Loucy (cell line): ENCODE results near the gene DYRK3.

ENCODE experiments used
- EZH2phosphoT487 ChIP-seq: fragments of 200-600 bp; IDR thresholded peaks from 2 replicates; pipeline ENCODE4 v1.6.1; 2018; ENCODE audit warnings: antibody characterized with exemption, mild to moderate bottlenecking, moderate library complexity, borderline replicate concordance
- TF ChIP-seq, protein P1 (sequence below): fragments of 200-600 bp; sonication (generic); conservative IDR thresholded peaks from 2 replicates; pipeline ENCODE4 v1.5.1; 2014; ENCODE audit warnings: mild to moderate bottlenecking, antibody characterized with exemption, low read length

DNA sequence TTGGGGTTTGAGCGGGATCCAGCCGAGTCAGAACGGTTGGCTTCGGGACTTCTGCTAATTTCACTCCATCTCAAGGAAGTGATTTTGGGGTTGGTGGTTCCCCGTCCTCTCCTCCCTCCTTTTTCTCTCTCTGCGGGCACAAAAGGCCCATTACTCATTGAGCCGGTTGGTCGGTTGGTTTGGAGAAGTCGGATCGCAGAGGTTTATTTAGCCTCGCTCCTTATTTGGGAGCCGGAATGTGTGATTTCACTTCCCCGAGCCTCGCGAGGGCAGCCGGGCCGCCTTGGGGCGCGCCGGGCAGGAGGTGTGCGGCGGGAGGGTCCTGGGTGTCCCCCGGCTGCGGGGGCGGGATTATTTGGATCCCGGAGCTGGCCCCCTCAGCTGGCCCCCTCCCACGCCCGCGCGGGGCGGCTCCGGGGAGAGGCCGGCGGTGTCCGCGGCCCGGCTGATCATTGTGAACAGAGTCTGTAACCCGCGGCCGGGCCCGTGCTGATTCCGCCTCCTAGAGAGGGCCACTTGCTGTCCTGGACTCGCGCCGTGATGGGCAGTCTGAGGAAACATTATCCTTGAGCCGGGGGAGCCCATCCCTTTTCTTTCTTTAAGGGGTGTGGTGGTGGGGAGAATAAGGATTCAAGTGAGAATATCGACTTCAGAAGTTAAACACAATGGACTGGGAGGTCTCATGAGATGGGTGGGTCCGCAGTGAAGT is 50.6 kb downstream of the DYRK3 start:
- TF ChIP-seq, protein P1, sequence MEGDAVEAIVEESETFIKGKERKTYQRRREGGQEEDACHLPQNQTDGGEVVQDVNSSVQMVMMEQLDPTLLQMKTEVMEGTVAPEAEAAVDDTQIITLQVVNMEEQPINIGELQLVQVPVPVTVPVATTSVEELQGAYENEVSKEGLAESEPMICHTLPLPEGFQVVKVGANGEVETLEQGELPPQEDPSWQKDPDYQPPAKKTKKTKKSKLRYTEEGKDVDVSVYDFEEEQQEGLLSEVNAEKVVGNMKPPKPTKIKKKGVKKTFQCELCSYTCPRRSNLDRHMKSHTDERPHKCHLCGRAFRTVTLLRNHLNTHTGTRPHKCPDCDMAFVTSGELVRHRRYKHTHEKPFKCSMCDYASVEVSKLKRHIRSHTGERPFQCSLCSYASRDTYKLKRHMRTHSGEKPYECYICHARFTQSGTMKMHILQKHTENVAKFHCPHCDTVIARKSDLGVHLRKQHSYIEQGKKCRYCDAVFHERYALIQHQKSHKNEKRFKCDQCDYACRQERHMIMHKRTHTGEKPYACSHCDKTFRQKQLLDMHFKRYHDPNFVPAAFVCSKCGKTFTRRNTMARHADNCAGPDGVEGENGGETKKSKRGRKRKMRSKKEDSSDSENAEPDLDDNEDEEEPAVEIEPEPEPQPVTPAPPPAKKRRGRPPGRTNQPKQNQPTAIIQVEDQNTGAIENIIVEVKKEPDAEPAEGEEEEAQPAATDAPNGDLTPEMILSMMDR = no peak
- no peak for TF ChIP-seq EZH2phosphoT487
